PC-9 (cell line): ENCODE data around the gene CALHM2.

Source experiments
- CTCF ChIP-seq: fragments of 200-600 bp; sonication (generic); conservative IDR thresholded peaks from 2 replicates; pipeline ENCODE4 v1.6.1; 2017; ENCODE audit warnings: mixed run types, antibody characterized with exemption, mild to moderate bottlenecking, moderate library complexity
- EZH2 ChIP-seq: fragments of 200-600 bp; sonication (generic); IDR thresholded peaks from 2 replicates; pipeline ENCODE4 v1.8.0; 2017; ENCODE audit warnings: antibody characterized with exemption, low read depth

GRCh38 chr10:103450201-103450695, 1.9 kb downstream of the CALHM2 start:
- TF ChIP-seq CTCF (no peak), EZH2 (no peak)
